Spleen (tissue), 7 donors: ENCODE results near the gene DCTN1.

Experiments
- POLR2A ChIP-seq, 3 donors: fragments of 450-650 bp; IDR thresholded peaks; one replicate each; pipeline ENCODE4 v1.5.1; 2017; ENCODE audit warnings: antibody characterized with exemption in 3 of 3, mild to moderate bottlenecking in 1 of 3
- TF ChIP-seq, protein P1 (sequence below), 11 experiments: fragments of 200-600 bp in 7 of 11; fragments of 450-650 bp in 4 of 11; sonication (generic) in 4 of 11; IDR thresholded peaks in 8 of 11; conservative IDR thresholded peaks in 3 of 11; 1 replicate in 7 of 11; 2 replicates in 4 of 11; pipeline versions ENCODE4 v1.4.0 to v1.8.0; 2016 to 2021; ENCODE audit warnings: antibody characterized with exemption in 11 of 11, inconsistent platforms in 4 of 11, mild to moderate bottlenecking in 1 of 11
- donor health status: DM: no; HTN: no; CAD: no; lungs with moderate emphysema.
- donor health status: DM: no; HTN: no; CAD: no.
- donor health status: DM: no; HTN: no; CAD: no.

DNA sequence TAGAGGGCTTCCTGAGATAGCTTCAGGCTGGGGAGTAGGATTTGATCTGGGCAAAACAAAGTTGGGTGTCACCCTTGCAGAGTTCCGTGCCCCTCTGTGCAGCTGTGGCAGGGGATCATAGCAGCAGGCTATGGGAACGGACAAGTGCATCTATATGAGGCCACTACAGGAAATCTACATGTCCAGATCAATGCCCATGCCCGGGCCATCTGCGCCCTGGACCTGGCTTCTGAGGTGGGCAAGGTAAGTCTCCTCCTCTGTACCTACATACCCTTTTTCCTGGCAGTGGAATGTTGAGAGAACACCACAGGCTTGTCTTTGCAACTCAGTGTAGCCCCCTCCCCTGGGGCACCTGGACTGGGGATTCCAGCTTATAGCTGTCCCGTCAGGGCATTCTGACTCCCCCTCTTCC, 44.9 kb upstream of the DCTN1 start:
- TF ChIP-seq, protein P1, sequence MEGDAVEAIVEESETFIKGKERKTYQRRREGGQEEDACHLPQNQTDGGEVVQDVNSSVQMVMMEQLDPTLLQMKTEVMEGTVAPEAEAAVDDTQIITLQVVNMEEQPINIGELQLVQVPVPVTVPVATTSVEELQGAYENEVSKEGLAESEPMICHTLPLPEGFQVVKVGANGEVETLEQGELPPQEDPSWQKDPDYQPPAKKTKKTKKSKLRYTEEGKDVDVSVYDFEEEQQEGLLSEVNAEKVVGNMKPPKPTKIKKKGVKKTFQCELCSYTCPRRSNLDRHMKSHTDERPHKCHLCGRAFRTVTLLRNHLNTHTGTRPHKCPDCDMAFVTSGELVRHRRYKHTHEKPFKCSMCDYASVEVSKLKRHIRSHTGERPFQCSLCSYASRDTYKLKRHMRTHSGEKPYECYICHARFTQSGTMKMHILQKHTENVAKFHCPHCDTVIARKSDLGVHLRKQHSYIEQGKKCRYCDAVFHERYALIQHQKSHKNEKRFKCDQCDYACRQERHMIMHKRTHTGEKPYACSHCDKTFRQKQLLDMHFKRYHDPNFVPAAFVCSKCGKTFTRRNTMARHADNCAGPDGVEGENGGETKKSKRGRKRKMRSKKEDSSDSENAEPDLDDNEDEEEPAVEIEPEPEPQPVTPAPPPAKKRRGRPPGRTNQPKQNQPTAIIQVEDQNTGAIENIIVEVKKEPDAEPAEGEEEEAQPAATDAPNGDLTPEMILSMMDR (IDR thresholded peaks at IDR 0.05 in 8 of 11, conservative IDR thresholded peaks at IDR 0.05 in 3 of 11), result no peak
- no peak for TF ChIP-seq POLR2A (IDR thresholded peaks at IDR 0.05)
